ENCODE measurements around the gene CSTF3.
"Not testable (repeated sequence)": the region's sequence is repeated elsewhere in the genome, so short reads cannot be mapped to it uniquely, and the experiment has no call there.

The CSTF3 gene

DNA sequence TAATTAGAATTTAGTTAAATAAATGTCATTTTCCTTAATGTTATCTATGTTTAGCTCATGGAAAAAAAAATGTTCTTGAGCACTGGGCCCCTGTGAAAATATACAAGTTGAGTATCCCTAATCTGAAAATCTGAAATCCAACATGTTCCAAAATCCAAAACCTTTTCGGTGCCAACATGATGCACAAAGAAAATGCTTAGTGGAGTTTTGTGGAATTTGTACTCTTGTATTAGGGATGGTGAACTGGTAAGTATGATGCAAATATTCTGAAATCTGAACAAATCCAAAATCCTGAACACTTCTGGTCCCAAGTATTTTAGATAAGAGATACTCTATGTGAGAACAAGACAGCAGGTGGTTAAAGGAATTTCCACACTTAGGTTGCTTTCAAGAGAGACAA is 77.4 kb downstream of the CSTF3 start:
- DNase-seq (ENCODE audit: low read depth) = no peak

DNA sequence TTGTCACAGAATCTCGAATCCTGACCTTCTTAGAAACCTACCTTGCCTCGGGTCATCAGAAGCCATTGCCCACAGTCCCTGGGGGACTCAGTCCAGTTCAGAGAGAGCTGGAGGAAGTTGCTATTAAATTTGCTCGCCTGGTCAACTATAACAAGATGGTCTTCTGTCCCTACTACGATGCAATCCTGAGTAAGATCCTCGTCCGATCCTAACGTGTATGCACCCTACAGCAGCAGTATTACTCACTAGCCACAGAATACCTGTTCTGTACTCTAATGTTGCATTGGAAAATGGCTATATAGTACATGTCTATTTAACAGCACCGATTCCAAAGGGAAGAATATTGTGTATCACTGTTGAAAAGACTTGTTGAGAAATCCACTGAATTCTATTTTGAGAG is 88.8 kb downstream of the CSTF3 start:
- DNase-seq (ENCODE audit: low read depth) = no peak

DNA sequence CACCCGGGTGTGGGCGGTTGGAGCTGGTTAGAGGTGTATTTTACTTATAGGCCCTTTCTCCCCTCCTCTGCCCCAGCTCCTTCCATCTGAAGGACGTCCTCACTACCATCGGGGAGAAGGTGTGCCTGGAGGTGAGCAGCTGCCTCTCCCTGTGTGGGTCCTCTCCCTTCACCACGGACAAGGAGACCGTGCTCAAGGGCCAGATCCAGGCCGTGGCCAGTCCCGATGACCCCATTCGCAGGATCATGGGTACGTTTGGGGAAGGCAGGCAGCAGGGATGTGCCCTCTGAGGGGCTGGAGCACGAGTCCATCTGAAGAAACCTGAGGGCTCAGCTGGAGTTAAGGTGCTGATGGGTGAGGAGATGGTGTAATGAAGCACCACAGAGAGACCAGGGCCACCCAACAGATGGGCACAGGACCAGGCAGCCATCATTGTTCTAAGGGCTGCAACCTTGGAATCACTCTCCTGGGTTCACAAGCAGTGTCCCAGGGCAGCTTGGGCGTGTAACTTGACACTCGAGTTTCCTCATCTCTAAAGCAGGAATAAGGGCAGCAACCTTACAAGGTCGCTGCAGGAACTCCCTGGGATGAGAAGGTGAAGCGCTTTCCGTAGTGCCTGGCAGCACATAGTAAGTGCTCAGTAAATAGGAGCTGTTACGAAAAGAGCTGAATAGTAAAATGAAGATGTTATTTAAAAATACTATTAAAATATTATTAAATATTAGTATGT is 92.5 kb downstream of the CSTF3 start:
- DNase-seq (ENCODE audit: low read depth) = no peak

DNA sequence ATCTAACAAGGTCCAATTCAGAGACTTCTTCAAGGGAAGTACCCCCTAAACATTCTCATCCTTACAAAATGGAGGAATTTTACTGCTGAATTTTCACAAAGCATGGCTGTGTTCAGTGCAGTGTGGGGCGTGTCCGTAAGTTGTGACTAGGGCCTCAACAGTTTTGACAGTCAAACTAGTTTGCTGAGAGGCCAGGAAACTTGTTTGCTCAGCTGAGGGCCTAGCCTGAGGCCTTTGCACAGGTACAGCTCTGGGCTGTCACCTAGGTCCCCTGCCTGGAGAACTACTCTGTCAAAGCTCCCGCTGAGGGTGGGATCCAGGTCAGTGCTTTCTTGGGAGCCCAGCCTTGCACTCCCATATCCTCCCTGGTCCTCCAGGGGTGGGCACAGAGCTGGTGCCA is 94.0 kb downstream of the CSTF3 start:
- no peak for DNase-seq (ENCODE audit: low read depth)

DNA sequence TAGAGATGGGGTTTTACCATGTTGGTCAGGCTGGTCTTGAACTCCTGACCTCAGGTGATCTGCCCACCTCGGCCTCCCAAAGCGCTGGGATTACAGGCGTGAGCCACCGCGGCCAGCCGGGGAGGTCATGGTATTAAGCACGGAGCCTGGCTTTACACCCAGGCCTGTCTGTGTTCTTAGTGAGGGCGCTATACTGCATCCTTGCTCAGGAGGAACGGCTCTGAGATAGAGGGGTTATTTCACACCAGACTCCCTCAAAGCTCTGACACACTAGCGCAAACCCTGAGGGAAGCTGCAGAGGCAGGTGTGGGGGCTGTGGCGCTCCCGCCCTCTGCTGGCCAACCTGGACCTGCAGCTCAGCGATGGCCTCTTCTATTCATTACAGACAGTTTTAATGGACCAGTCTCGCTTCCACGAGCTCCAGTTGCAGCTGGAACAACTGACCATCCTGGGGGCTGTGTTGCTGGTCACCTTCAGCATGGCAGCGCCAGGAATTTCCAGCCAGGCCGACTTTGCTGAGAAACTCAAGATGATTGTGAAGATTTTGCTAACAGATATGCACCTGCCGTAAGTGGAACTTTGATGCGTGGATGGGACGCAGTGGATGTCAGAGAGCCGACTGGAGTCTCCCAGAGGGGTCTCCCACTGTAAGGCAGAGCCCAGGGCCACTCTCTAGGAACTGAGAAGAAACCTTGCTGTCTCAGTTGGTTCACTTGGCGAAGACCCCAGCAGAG is 95.7 kb downstream of the CSTF3 start:
- DNase-seq (ENCODE audit: low read depth) = peak; percentile 49

DNA sequence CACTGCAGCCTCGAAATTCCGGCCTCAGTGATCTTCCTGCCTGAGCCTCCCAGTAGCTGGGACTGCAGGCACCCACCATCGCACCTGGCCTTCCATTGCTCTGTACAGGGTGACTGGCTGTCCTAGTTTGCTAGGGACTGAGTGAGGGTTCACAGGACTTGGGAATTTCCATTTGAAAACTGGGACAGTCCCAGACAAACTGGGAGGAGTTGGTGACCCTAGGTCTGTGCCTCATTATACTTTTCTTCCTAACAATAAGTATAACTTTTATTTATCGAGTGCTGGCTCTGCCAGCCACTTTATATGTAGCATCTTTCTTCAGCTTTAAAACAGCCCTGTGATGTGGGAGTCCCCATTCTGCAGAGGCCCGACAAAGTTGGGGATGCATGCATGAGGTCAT is 96.4 kb downstream of the CSTF3 start:
- no peak for DNase-seq (ENCODE audit: low read depth)

DNA sequence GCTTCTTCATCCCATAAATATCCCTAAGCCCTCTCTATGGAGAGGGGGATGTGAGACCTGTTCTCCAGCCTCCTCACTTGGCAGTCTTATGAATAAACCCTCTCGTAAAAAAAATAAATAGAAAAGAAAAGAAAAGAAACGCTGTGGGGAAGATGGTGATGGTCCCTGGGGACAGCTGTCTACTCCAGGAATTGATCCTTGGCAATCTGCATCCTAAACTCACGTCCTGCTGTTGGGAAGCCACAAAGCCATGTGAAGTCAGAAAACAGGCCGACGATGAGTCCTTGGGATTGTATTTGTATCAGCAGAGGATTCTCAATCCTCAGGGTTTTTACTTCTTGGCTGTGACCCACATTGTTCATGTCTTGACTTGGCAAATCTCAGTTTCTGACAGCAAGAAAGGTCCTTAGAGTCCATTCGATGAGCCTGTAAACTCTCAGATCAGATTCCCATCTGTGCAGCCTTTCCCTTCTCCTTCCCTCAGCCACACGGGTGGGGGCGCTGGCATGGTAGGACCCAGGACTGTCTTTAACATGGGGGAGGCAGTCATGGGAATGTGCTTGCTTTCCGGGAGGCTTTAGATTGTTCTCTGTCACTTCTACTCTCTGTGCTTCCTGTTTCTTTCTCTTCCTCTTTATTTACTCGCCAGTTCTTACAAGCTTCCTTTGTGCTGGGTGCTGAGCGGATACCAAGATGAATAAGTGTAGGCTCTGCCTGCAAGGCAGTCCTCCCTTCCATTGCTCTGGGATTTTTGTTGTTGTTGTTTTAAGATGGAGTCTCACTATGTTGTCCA is 97.1 kb downstream of the CSTF3 start:
- no peak for DNase-seq (ENCODE audit: low read depth)

DNA sequence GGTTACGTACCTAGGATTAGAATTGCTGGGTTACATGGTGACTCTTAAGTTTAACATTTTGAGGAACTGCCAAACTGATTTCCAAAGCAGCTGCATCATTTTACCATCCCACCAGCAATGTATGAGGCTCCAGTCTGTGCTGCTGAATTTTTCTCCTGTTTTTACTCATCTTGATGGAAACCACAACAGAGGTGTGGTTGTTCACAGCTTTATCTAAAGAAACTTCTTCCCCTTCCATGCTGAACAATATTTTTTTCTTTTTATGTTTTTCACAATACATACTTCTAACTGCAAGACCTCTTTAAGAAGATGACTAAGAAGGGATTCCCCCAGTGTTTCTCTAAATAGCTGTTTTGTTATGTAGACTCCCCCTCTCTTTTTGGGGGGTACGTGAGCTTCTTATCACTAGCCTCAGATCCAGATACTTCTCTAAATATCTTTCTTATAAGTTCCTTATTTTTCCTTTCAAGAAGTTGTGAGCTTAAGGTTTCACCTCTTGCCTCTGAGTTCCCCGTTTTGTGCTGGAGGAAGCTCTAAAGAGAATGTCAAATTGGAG is 97.9 kb downstream of the CSTF3 start:
- no peak for DNase-seq (ENCODE audit: low read depth)

DNA sequence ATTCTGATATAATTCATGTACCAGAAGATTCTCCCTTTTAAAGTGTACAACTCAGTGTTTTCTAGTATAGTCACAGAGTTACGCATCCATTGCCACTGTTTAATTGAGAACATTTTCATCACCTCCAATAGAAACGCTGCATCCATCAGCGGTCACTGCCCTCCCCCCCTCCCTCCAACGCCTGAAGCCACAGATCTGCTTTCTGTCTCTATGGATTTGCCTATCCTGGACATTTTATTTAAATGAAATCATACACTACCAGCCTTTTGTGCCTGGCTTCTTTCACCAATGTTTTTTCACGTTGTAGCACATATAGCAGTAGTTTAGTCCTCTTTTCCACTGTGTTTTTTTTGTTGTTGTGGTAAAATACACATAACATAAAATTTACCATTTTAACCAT is 99.1 kb downstream of the CSTF3 start:
- no peak for DNase-seq (ENCODE audit: low read depth)

DNA sequence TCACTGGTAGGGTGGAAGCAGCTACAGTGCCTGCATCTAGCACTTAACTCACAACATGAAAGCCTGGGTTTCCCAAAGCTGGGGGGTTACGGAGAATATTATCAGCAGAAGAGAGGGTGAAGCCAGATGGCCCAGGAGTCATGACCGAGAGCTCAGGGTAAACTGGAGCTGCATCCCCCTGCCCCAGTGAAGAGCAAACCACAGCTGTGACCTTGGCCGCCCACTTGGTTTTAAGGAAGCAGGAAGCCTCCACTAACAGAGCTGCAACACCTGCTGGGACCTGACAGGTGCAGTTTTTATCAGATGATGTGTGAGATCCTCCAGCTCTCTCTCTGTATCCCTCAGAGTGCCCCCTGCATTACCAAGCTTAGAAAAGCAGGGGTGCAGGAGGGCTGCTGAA is 101.0 kb downstream of the CSTF3 start:
- no peak for DNase-seq (ENCODE audit: low read depth)

DNA sequence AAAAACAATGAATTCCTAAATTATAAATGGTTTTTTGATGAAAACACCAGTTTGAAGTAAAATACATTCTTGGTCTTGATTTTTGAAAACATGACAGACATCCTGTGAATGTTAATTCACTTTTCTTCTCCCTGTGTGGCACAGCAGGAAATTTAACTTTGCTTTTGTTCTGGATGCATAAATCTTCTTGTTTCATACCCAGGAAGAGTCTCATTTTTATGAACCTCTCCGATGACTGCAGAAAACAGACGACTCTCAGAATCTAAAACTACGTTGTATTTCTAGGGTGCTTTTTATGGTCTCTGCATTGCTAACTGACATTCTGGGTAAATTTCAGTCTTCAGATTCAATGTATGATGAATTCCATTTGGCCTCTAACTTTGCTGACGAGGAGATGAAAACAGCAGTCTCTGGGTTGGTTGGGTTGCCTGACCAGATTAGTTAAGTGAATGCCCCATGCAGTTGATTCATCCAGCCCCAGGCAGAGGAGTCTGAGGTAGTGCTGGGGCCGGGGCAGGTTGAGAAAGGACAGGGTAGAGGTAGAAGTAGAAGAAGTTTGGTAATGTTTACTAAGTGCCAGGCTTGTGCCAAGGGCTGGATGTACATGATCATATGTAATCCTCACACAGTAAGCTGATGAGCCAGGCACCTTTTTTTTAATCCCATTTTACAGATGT is 101.8 kb downstream of the CSTF3 start:
- DNase-seq (ENCODE audit: low read depth) = no peak

DNA sequence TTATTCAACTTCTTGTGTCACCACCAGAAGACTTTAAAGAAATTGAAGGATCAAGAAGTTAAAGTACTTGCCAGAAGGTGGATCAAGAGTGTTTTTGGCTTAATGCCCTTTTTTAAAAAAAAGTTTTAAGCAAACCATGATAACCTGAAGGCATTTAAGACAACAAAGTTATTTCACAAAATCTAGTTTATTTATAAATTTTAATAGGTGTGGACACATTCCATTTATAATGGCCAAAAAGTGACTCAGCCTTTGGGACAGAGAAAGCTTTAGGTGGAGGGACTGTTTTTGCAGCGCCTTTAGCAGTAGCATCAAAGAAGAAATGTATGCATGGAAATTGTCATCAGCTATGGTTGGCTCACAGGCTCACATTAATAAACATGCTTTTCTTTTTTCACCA is 104.0 kb downstream of the CSTF3 start:
- no peak for DNase-seq (ENCODE audit: low read depth)

DNA sequence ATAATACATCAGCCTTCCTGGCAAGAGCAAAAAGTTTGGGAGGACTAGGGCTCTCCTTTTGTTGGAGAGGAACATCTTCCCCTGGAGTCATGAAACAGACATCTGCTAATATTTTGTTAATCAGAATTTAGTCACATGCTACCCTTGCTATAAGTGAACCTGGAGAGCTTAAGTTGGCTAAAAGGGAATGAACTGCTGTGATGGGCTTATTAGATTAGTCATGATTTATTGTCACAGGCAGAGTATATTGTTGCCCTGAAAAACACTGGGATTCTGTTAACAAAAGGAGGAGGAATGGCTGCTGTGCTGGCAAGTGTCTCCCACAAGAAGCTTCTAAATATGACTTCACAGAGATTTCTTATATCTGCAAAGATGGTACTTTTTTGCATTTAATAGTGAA is 105.9 kb downstream of the CSTF3 start:
- no peak for DNase-seq (ENCODE audit: low read depth)

DNA sequence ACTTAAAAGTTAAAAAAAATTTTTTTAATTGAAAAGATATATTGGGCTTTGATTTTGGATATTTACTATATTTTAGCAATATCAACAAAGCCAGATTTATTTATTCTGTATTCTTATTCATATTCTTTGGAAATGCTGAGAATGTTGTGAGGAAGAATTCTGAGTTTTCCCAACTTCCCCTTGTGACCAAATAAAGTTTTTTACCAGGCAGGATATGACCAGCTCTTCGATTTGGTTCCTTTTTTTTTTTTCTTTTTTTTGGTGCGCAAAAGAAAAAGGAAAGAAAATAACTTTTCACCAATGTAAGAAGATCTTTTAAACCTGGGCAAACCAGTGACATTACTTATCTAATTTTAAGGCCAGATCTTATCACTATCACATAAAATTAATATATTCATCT is 109.0 kb downstream of the CSTF3 start:
- no peak for DNase-seq (ENCODE audit: low read depth)

DNA sequence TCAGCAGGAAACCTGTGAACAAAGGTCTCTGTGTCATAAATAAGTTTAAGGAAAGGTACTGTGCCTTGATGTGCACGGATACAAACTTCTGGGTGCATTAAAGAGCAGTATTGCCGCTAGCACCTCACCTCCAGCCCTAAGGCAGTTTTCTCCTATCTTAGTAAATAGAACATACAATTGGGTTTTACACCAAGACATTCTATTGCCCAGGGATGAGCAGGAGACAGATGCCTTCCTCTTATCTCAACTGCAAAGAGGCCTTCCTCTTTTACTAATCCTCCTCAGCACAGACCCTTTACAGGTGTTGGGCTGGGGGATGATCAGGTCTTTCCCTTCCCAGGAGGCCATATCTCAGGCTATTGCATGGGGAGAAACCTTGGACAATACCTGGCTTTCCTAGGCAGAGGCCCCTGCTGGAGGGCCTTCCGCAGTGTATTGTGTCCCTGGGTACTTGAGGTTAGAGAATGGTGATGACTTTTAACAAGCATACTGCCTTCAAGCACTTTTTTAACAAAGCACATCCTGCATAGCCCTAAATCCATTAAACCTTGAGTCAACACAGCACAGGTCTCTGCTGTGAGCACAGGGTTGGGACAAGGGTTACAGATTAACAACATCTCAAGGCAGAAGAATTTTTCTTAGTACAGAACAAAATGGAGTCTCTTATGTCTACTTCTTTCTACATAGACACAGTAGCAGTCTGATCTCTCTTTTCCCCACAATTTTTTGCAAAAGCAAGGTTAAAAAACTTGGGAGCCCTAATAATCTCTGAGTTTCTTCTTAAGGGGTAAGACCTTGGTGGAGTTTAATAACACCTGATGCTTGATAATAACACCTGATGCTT is 111.5 kb downstream of the CSTF3 start:
- DNase-seq (ENCODE audit: low read depth) = not testable (repeated sequence)

DNA sequence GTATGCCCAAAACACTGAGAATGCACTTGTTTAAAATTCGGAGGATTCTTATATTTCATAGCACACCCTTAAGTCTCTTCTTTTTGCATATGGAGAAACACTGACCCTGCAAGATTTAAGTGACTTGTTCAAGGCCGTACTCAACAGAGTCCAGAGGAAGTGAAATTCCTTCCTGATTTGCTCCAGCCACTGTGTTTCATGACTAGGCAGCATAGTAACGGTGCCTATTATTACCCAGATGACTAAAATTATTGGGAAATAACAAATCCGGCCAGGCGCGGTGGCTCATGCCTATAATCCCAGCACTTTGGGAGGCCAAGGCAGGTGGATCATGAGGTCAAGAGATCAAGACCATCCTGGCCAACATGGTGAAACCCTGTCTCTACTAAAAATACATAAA is 112.6 kb downstream of the CSTF3 start:
- not testable (repeated sequence) for DNase-seq (ENCODE audit: low read depth)

DNA sequence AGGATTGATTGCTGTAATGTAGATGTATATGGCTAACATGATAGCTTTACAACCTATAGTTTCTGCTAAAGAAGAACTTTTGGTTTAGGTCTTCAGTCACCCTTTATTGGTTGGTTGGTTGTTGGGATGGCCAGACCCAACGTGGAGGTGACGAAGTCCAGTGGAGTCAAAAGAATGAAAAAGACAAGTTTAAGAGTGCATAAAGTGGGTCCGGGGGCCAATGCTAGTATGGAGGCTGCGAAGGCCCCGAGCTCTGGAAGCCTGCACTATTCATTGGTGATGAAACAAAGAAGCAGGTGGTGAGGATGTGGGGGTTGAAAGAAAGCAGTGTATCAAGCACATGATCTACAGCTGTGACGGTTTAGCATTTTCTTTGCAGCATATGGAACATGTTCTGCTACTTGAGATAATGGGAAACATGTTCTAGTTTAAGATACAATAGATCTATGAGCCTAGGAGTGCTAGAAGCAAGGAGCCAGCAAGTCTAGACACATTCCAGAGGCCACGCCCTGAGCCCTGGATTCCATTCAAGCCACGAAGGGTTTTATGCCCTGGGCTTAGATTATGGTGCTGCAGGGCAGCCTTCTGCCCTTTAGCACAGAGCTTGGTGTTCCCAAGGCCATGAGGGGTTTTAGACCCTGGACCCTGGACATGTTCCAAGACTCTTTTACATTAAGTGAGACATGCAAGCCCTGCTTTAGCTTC is 115.6 kb downstream of the CSTF3 start:
- no peak for DNase-seq (ENCODE audit: low read depth)

DNA sequence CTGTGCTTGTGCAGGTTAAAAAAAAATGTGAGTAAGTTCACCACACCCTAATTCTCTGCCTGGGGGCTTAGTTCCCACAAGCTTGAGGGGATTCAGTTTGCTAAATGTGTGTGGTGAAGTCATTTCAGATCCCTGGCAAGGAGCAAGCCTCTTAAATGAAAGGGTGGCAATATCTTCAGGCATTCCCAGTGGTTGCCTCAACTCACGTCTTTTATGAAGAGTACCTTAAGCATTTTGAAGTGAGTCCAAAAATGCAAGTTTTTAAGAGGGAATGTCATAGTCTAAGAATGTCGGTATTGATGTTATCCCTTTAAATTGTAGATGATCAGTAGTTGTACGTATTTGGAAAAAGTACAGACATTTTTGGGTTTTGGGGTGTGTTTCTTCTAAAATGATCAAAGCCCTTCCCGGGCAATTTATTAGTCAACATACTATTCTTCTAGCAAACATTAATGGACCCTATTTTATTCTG is 117.0 kb downstream of the CSTF3 start:
- DNase-seq (ENCODE audit: low read depth) = no peak

DNA sequence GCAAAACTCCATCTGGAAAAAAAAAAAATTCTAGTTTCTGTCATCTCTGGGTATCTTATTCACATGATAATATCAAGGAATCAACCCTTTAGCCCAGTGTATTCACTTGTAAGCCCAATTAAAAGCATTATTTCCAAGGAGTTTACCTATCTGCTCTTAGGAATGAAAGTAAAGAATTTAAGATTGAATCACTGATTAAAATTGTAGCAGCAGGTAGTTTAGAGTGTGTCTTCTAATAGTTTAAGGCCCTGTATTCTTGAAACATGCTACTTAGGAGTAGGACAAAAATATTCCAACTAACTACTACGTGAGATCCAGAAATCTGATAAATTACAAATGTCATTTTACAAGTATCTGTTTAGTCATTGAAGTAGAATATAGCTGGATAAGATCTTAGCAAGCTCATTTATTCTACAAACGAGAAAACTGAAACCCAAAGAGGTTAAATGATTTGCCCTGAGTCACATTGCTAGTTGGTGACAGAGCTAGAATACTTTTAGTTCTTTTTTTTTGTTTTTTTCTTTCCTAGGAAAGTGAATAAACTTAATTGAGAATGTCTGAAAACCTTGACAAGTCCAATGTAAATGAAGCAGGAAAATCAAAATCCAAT is 118.0 kb downstream of the CSTF3 start:
- no peak for DNase-seq (ENCODE audit: low read depth)

DNA sequence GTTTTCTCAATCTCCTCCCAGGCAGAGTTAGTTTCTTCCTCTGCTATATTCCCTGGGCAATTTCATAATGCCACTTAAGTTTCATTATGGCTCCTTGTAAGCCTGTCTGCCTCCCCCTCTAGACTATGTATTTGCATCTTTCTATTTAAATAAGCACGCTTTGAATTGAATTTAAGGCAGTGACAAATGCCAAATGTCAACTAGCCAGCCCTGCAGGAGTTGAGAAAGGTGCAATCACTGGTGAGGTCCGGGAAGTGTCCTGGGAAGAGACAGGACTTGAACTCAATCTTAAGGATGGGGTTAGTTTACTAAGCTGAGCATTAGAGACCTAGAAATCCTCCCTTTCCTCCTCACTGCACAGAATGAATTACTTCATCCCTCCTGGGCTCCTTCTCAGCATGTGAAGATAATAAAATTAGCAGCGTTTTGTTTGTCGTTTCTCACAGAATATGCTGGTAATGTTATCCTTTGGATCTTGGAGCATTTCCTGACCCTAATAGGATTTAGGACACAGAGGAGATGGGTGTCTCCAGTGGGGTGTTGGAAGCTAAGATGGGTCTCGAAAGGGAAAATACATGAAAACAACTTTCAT is 120.3 kb downstream of the CSTF3 start:
- no peak for DNase-seq (ENCODE audit: low read depth)

Data from fibroblast of the conjunctiva (primary cell).